Inflammatory macrophage (primary cell): ENCODE results near the gene PRKCB.
"Not testable (repeated sequence)": the region's sequence is repeated elsewhere in the genome, so short reads cannot be mapped to it uniquely, and the experiment has no call there.

Source experiments
- DNase-seq, 2 donors: peaks; one replicate each; pipeline ENCODE4 v3.0.0-alpha.2; 2020 to 2022

The PRKCB gene

GRCh38 chr16:23902748-23903414 is 67.1 kb downstream of the PRKCB start:
- peak in 1 of 2 donors; percentile 43 for DNase-seq

GRCh38 chr16:23905027-23905426 is 69.2 kb downstream of the PRKCB start:
- no peak for DNase-seq

- DNase-seq: no peak
These were observed 71.7 kb downstream of the PRKCB start for GRCh38 chr16:23907457-23907902.

- DNase-seq: no peak
These were observed 72.1 kb downstream of the PRKCB start for GRCh38 chr16:23907903-23908302.

GRCh38 chr16:23908790-23909189 is 73.0 kb downstream of the PRKCB start:
- no peak for DNase-seq

- no peak for DNase-seq
These were observed 74.1 kb downstream of the PRKCB start for GRCh38 chr16:23909792-23910418.

GRCh38 chr16:23914946-23915530 is 79.3 kb downstream of the PRKCB start:
- DNase-seq: no peak

- DNase-seq: not testable (repeated sequence)
These were observed 80.8 kb downstream of the PRKCB start for GRCh38 chr16:23916552-23916951.

GRCh38 chr16:23917621-23918020 is 81.8 kb downstream of the PRKCB start:
- DNase-seq: no peak

GRCh38 chr16:23920446-23920845 is 84.7 kb downstream of the PRKCB start:
- DNase-seq: peak; percentile 28 to 67

GRCh38 chr16:23920899-23921298 is 85.1 kb downstream of the PRKCB start:
- DNase-seq: no peak

GRCh38 chr16:23922406-23922805 is 86.6 kb downstream of the PRKCB start:
- DNase-seq: no peak

- peak; percentile 64 to 75 for DNase-seq
These were observed 88.3 kb downstream of the PRKCB start for GRCh38 chr16:23924128-23924527.

GRCh38 chr16:23927796-23928195 is 92.0 kb downstream of the PRKCB start:
- DNase-seq: no peak

- no peak for DNase-seq
These were observed 93.5 kb downstream of the PRKCB start for GRCh38 chr16:23929237-23929636.

- no peak for DNase-seq
These were observed 94.1 kb downstream of the PRKCB start for GRCh38 chr16:23929856-23930255.

GRCh38 chr16:23930791-23931190 is 95.0 kb downstream of the PRKCB start:
- no peak for DNase-seq

- DNase-seq: no peak
These were observed 95.4 kb downstream of the PRKCB start for GRCh38 chr16:23931199-23931598.

- DNase-seq: not testable (repeated sequence)
These were observed 97.9 kb downstream of the PRKCB start for GRCh38 chr16:23933650-23934049.

GRCh38 chr16:23934610-23935236 is 98.9 kb downstream of the PRKCB start:
- no peak for DNase-seq

GRCh38 chr16:23940111-23940510 is 104.3 kb downstream of the PRKCB start:
- no peak for DNase-seq

- no peak for DNase-seq
These were observed 105.2 kb downstream of the PRKCB start for GRCh38 chr16:23941025-23941424.

GRCh38 chr16:23941963-23942564 is 106.3 kb downstream of the PRKCB start:
- no peak for DNase-seq
